Measurements from ENCODE around the gene SGMS1. TPM values are rescaled to one million over a fixed set of nuclear protein-coding genes. Genes with fewer than 3 reads are reported as not detected.

Gene SGMS1
- total RNA-seq, 3 donors from 2014 or later (not counting 1 experiment from before 2014, with no cell fraction given), result 24.5 to 32.7 (median 30.4) TPM

GRCh38 chr10:50613150-50613549 lies 10.6 kb downstream of the SGMS1 start:
- H3K9me3 ChIP-seq (ENCODE audit: control insufficient read depth, insufficient read depth, low read length), result no peaks in the 10 kb centered on the region
- no peak overlapping the region for H3K27ac ChIP-seq (ENCODE audit: low read length)
- no peaks in the 10 kb centered on the region for H3K36me3 ChIP-seq (ENCODE audit: control insufficient read depth, insufficient read depth, low read length)
- intact Hi-C loops (cut with micrococcal nuclease), result no loop called here
- no peaks in the 10 kb centered on the region for H3K9me3 Mint-ChIP-seq
- no peaks in the 10 kb centered on the region for H3K27me3 Mint-ChIP-seq (ENCODE audit: low read depth in 2 of 2)
- H3K4me1 Mint-ChIP-seq, result peaks cover 37 to 40% of the 10 kb centered on the region in 2 donors
- ATAC-seq (no peak), DNase-seq (no peak)
- 71% methylated on average over 2 of the region's 2 CpGs for WGBS (ENCODE audit: insufficient coverage)
- TF ChIP-seq, protein P1, sequence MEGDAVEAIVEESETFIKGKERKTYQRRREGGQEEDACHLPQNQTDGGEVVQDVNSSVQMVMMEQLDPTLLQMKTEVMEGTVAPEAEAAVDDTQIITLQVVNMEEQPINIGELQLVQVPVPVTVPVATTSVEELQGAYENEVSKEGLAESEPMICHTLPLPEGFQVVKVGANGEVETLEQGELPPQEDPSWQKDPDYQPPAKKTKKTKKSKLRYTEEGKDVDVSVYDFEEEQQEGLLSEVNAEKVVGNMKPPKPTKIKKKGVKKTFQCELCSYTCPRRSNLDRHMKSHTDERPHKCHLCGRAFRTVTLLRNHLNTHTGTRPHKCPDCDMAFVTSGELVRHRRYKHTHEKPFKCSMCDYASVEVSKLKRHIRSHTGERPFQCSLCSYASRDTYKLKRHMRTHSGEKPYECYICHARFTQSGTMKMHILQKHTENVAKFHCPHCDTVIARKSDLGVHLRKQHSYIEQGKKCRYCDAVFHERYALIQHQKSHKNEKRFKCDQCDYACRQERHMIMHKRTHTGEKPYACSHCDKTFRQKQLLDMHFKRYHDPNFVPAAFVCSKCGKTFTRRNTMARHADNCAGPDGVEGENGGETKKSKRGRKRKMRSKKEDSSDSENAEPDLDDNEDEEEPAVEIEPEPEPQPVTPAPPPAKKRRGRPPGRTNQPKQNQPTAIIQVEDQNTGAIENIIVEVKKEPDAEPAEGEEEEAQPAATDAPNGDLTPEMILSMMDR (IDR thresholded peaks at IDR 0.05), result no peak
- no peak overlapping the region for H3K4me3 Mint-ChIP-seq
- H3K4me3 ChIP-seq (ENCODE audit: low read length), result no peak overlapping the region
- H3K36me3 Mint-ChIP-seq, result no peaks in the 10 kb centered on the region
- H3K27me3 ChIP-seq (ENCODE audit: control insufficient read depth, insufficient read depth, low read length), result no peaks in the 10 kb centered on the region
- H3K4me1 ChIP-seq (ENCODE audit: control insufficient read depth, insufficient read depth, low read length), result peaks cover 10% of the 10 kb centered on the region
- peak overlapping the region in 1 of 2 donors; percentile 45 for H3K27ac Mint-ChIP-seq

GRCh38 chr10:50610368-50610767 lies 13.4 kb downstream of the SGMS1 start:
- TF ChIP-seq, protein P1 (IDR thresholded peaks at IDR 0.05), result no peak
- no peak overlapping the region for H3K27ac ChIP-seq (ENCODE audit: low read length)
- intact Hi-C loops (cut with micrococcal nuclease), result no loop called here
- no peak overlapping the region for H3K27ac Mint-ChIP-seq
- no peaks in the 10 kb centered on the region for H3K27me3 Mint-ChIP-seq (ENCODE audit: low read depth in 2 of 2)
- H3K4me1 ChIP-seq (ENCODE audit: control insufficient read depth, insufficient read depth, low read length), result peaks cover 11% of the 10 kb centered on the region
- 99% methylated on average over 4 of the region's 4 CpGs for WGBS (ENCODE audit: insufficient coverage)
- no peaks in the 10 kb centered on the region for H3K27me3 ChIP-seq (ENCODE audit: control insufficient read depth, insufficient read depth, low read length)
- H3K4me3 Mint-ChIP-seq, result no peak overlapping the region
- H3K36me3 Mint-ChIP-seq, result no peaks in the 10 kb centered on the region
- ATAC-seq, result no peak
- peaks cover 54 to 56% of the 10 kb centered on the region in 2 donors for H3K4me1 Mint-ChIP-seq
- no peak overlapping the region for H3K4me3 ChIP-seq (ENCODE audit: low read length)
- no peaks in the 10 kb centered on the region for H3K9me3 ChIP-seq (ENCODE audit: control insufficient read depth, insufficient read depth, low read length)
- H3K9me3 Mint-ChIP-seq, result no peaks in the 10 kb centered on the region
- no peak for DNase-seq
- no peaks in the 10 kb centered on the region for H3K36me3 ChIP-seq (ENCODE audit: control insufficient read depth, insufficient read depth, low read length)

DNA sequence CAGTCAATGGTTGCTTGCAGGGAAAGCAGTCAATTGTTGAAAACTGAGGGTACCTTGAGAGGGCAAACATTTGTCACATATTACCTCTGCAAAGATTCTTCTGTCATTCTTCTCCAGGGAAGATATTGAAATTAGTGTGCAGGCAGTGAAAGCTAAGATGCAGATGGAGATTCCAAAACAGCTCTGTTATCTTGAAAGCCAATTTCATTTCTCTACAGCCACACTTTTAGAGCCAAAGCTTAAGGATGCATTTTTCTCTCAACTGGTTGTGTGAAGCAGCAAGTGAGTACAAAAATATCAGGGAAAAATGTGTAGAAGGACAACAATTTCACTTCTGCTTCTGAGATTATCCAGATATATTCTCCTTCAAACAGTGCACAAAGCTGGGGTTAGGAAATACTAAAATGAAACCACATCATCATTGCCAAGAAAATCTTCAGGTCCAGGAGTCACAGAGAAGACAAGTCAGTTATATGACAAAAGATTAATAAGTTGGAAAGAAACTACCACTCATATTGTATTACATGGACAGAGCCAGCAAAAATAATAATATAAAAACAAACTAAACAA lies 16.3 kb downstream of the SGMS1 start:
- Mint-ChIP-seq H3K4me1 (peaks cover 69 to 75% of the 10 kb centered on the region in 2 donors), H3K27me3 (ENCODE audit: low read depth in 2 of 2) (no peaks in the 10 kb centered on the region), H3K9me3 (no peaks in the 10 kb centered on the region), H3K4me3 (no peak overlapping the region), H3K27ac (peak overlapping the region; percentile 29 to 50), H3K36me3 (no peaks in the 10 kb centered on the region)
- DNase-seq (no peak), ATAC-seq (no peak)
- Histone ChIP-seq H3K27ac (ENCODE audit: low read length) (no peak overlapping the region), H3K27me3 (ENCODE audit: control insufficient read depth, insufficient read depth, low read length) (no peaks in the 10 kb centered on the region), H3K4me3 (ENCODE audit: low read length) (no peak overlapping the region), H3K36me3 (ENCODE audit: control insufficient read depth, insufficient read depth, low read length) (no peaks in the 10 kb centered on the region), H3K4me1 (ENCODE audit: control insufficient read depth, insufficient read depth, low read length) (peaks cover 20% of the 10 kb centered on the region), H3K9me3 (ENCODE audit: control insufficient read depth, insufficient read depth, low read length) (no peaks in the 10 kb centered on the region)
- TF ChIP-seq, protein P1 (IDR thresholded peaks at IDR 0.05), result no peak
- intact Hi-C loops (cut with micrococcal nuclease), result no loop called here

DNA sequence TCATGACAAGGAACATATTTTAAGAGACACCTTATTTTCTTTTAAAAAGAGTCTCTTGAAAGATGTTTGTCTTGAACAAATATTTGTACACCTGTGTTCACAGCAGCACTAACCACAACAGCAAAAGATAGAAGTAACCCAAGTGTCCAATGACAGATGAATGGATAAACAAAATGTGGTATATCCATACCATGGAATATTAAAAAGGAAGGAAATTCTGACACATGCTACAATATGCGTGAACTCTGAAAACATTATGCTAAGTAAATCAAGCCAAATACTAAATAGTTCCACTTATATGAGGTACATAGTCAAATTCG lies 17.8 kb downstream of the SGMS1 start:
- no peaks in the 10 kb centered on the region for H3K27me3 ChIP-seq (ENCODE audit: control insufficient read depth, insufficient read depth, low read length)
- no peaks in the 10 kb centered on the region for H3K9me3 Mint-ChIP-seq
- no peak for DNase-seq
- no peaks in the 10 kb centered on the region for H3K9me3 ChIP-seq (ENCODE audit: control insufficient read depth, insufficient read depth, low read length)
- peaks cover 67 to 74% of the 10 kb centered on the region in 2 donors for H3K4me1 Mint-ChIP-seq
- ATAC-seq, result no peak
- H3K36me3 Mint-ChIP-seq, result no peaks in the 10 kb centered on the region
- H3K27ac ChIP-seq (ENCODE audit: low read length), result no peak overlapping the region
- WGBS (ENCODE audit: insufficient coverage), result 86% methylated on average over 1 of the region's 2 CpGs
- no peaks in the 10 kb centered on the region for H3K36me3 ChIP-seq (ENCODE audit: control insufficient read depth, insufficient read depth, low read length)
- TF ChIP-seq, protein P1 (IDR thresholded peaks at IDR 0.05), result no peak
- peak overlapping the region; percentile 77 to 78 for H3K27ac Mint-ChIP-seq
- H3K27me3 Mint-ChIP-seq (ENCODE audit: low read depth in 2 of 2), result no peaks in the 10 kb centered on the region
- intact Hi-C loops (cut with micrococcal nuclease), result no loop called here
- H3K4me1 ChIP-seq (ENCODE audit: control insufficient read depth, insufficient read depth, low read length), result peaks cover 12% of the 10 kb centered on the region
- no peak overlapping the region for H3K4me3 ChIP-seq (ENCODE audit: low read length)
- peak overlapping the region; percentile 71 for H3K4me3 Mint-ChIP-seq
